HTR-8/SVneo (cell line): Measurements from ENCODE around the gene EED.

ENCODE experiments used
- DNase-seq: peaks from one replicate; pipeline ENCODE4 v3.0.0; 2011; ENCODE audit warnings: low spot score, mixed read lengths; ENCODE audit not compliant: insufficient read length
- FAIRE-seq: peaks from 2 replicates; lab custom pipeline; 2011; peaks lifted over from hg19 to GRCh38; lab: Jason Lieb, UNC

The EED gene

DNA sequence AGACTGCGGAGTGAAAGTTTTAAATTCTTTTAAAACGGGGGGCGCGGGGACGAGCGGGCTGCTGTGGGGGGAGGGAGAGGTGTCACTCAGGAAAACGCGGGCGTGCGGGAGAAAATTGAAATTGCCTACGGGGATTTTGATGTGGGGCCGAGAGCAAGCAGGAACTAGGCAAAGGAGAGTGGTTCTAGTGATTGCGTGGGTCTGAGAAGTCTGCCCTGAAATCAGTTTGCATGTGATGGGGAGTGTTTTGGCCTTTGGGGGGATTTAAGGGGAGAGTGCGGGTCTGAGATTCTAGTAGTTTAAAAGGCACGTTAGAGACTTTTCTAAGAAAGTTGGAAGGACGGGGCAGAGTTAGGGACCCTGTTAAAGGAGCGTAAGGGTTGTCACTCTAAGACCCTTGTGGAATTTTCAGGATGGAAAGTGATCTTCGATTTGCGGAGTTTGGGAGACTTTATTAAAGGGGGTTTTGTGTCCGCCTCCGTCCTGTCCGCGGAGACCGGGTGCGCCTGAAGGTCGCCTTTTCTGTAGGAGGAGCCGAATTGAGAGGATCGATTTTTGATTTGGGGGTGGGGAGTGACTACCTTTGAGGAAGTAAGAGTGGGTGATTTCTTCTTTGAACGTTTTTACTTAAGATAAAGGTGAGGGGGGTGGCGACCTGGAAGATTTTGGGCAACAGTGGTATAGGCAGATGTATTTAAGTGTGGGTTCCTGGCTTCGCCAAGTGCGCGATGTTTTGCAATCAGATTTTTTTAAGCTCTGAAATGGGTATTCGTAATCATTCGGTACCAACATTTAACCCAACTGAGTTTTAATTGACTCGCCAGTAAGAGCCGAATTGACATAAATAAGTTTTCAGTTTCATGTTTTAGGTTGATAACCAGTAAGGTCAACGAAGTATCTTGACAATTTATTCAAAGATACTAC lies 1.1 kb downstream of the EED start:
- DNase-seq (no peak), FAIRE-seq (no peak)

DNA sequence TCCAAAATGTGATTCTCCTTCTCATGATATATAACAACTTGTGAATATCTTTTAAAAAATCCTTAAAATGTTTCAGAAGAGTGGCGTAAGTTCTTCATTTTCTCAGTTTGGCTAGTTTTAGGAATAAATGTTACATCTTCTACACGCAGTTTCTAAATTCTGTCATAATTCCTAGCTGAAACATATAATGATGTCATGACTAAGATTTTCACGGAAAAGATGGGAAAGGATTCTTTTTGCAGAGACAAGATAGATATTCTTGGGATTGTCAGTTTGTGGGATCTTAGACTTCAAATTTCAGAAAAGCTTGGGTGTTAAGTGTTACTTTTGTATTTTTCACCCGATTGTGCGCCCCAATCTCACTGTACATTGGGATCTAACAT lies 1.7 kb downstream of the EED start:
- no peak for FAIRE-seq
- DNase-seq = no peak

DNA sequence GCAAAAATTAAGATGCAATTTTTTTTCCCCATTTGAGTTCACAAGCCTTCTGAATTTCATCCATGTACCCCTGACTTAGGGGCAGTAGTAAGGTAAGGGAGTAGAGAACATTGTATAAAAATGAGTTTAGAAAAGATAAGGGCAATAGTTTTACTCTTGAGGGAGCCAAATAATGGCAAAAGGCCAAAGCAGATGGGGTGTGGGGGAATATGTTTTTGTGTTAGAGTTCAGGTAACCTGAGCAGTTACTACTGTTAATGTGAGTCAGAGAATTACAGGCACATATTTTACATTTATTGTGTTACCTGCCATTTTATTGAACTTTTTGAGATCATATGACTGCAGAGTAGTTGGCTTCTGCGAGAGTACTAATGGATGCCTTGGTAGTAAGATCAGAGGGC lies 3.1 kb downstream of the EED start:
- FAIRE-seq (no peak), DNase-seq (no peak)

- no peak for FAIRE-seq
- no peak for DNase-seq
These were observed 4.1 kb downstream of the EED start for GRCh38 chr11:86248609-86249008.

DNA sequence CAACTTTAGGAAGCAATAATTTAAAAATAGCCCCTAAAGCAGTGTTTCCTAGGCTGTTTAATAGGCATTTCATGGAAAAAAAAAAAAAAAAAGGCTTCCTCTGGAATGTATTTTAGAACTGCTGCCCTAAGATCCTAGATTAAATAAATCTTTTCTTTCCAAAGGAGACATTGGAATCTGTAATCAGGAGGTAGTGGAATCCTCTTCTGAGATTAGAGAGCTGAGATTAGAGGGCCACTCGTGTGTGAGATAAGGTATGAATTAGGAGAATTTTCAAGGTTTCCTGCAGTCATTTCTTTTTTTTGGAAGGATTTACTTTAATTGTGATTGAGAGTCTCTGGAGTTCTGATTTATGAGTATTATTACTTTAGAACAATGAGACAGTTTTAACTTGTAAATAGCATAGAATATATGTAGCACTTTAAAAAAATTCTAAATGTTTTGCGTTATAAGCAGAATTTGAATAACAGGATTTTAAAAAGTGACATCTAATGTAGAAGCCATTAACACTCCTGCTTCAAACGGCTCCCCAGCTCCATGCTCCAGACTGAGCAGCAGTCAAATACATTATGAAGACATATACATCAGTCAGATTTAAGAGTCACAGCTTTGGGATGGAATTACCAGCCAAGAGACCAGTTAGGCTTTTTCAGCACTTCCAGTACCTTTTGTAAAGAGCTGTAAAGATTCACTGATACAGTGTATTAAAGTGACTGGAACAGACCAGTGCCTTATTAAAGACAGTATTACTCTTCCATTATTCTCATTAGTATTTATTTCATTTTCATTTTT lies 5.0 kb downstream of the EED start:
- FAIRE-seq (no peak), DNase-seq (no peak)

DNA sequence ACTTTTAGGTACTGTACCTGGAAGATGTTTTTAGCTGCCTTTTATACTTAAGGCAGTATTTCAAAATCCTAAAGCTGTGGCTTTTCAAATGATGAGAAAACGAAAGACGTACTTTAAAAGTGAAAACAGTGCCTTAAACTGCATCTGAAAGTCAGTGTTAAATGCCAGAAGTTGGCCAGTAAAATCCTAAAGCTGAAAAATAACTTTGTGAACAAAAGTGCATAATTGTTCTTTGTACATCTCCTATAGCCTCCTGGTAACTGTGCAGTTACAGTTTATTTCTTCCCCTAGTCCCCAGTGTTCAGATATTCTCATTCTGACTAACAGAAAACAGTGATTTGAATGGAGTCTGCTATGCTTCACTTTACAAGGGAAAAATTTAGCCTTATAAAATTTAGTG lies 6.8 kb downstream of the EED start:
- FAIRE-seq = no peak
- no peak for DNase-seq

- DNase-seq (no peak), FAIRE-seq (no peak)
These were observed 11.3 kb downstream of the EED start for GRCh38 chr11:86255896-86256295.

DNA sequence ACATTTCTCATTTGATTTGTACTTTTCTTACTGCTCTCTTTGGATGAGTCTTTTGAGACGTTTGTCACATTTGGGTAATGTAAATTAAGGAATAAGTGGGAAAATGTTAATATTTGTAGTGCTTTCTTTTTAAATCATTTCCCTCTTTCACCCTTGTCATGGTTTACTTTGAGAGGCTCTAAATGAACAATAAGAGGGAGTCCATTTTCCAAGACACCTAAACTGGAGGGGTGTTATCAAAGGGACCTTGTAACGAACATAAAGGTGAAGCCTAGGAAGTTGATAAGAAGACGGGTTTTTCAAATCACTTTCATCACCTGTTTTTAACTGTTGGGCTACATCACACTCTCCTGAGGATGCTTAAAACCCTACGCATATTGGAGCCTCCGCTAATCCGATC lies 12.1 kb downstream of the EED start:
- DNase-seq (no peak), FAIRE-seq (no peak)

- DNase-seq = no peak
- FAIRE-seq = no peak
These were observed 12.9 kb downstream of the EED start for GRCh38 chr11:86257446-86257845.

GRCh38 chr11:86259730-86260129 lies 15.2 kb downstream of the EED start:
- DNase-seq (no peak), FAIRE-seq (no peak)

DNA sequence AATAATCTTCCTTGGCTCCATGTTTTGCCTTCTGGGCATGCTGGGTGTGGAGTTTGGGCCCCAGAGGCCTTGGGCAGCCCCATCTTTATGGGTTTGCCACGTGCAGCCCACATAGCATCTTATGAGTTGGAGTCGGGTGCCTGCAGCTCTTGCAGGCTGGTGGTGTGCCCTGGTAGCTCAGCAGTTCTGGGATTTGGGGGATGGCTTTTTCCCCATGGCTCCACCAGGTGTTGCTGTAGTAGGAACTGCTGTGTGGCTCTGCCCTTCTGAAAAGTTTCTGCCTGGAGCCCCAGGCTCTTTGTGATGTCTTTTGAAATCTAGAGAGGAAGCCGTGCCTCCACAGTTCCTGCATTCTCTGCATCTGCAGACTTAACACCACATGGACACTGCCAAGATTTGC lies 16.8 kb downstream of the EED start:
- no peak for DNase-seq
- no peak for FAIRE-seq

DNA sequence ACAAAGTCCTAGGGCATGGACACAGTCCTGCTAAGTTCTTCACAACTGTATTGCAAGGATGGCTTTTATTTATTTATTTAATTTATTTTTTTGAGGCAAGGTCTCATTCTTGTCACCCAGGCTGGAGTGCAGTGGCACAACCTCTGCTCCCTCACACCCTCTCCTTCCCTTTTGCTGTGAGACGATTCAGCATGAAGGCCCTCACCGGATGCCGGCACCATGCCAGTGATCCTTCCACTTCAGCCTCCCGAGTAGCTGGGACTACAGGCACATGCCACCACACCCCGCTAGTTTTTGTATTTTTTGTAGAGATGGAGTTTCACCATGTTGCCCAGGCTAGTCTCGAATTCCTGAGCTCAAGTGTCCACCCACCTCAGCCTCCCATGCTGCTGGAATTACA lies 17.8 kb downstream of the EED start:
- FAIRE-seq (no peak), DNase-seq (no peak)

- DNase-seq (no peak), FAIRE-seq (no peak)
These were observed 20.1 kb downstream of the EED start for GRCh38 chr11:86264649-86265048.

DNA sequence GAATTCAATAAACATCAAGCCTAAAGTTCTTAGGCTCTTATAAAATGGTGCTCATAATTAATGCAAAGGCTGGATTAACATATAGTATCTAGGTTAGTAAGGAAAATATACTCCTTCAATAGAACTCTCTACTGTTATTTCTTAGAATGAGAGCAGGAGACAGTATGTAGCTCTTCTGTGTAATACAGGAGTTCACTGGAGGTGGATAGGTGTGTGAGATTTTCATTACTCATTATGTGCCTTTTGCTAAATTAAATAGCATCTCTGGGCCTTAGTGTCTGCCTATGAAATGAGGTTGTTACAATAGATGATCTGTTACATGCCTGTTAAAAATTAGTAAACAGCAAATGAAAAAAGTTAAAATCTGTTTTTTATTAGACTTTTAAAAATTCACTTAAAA lies 20.6 kb downstream of the EED start:
- DNase-seq = no peak
- no peak for FAIRE-seq

GRCh38 chr11:86269645-86270044 lies 25.1 kb downstream of the EED start:
- FAIRE-seq = no peak
- DNase-seq = no peak

DNA sequence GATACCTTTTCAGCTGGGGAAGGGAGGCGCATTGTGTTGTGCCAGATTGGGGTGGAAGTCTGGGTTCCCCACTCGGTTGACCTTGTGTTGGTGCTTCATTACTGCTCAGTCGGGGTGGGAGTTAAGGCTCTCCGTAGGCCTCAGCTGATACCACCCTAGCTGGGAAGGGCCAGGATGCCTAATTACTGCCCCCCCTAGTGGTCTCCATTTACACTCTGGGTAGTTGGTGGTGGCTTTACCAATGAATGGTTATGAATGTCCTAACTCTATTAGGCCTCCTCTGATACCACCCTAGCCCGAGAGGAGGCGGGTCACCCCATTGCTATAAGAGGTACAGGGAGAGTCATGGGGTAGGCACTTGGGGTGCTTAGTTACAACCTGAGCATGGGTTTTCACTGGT lies 29.9 kb downstream of the EED start:
- FAIRE-seq = no peak
- no peak for DNase-seq

DNA sequence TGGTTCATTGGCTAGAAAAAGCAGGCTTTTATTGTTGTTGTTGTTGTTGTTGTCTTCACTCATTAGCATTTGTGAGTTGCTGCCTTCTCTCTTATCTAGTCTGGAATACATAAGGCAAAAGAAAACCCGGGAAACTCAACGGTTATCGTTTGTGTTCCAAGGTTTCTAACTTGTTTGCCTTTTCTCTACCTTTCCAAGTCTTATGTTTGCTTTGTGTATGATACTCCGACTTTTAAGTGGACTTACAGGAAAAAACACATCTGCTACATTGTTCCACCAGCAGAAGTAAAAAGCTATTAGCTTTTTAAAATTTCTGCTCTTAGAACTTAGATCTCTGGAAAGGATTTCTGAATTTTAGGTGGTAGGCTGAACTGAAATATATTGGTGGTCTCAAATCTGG lies 30.4 kb downstream of the EED start:
- no peak for FAIRE-seq
- no peak for DNase-seq

DNA sequence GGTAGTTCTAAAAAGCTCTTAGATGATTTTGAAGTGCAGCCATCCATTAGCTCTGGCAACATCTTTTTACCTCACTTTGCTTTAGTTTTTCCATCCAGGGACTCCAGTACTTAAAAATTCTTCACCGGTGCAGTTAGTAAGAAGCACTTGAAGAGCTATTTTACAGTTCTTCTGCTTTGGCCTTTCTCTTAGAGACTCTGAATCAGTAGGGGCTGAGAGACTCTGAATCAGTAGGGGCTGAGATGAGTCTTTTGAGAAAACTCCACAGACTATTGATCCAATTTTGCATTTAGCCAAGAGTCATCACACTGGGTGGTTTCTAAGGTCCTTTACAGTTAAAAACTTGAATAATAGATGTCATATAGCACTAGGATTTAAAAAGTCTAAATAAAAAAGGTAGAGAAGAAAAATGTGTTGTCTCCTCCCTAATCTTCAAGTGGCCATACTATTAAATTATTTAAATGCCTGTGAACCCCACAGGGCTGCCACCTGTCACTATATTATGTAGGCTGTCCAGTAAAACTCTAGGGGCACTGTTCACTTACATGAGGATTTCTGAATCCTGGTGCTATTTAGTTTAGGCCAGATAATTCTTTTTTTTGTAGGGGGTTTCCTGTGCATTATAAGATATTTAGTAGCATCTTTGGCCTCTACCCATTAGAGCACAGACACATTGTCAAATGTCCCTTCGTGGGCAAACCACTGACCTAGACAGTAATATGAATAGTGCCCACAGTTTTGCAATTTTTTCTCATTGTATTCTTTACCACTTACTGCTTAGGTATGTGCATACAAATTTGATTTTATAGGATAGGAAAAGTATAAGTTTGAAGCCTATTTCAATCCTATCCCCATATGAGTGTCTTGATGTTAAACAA lies 31.2 kb downstream of the EED start:
- FAIRE-seq (no peak), DNase-seq (no peak)

DNA sequence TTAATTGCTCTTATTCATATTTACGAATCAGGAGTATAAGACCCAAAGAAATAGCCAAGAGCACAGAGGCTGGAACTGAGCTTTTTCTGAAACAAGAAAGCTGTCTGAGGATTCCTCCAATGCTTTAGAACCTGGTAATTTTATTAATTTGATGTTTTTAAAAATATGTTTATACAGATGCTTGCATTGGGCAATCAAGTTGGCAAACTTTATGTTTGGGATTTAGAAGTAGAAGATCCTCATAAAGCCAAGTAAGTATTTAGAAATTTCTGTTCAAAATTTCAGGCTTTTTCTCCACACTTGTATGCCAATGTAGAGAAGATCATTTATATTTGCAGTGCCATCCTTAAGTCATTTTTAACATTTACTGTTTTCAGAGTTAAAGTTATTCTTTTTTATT lies 33.2 kb downstream of the EED start:
- no peak for FAIRE-seq
- no peak for DNase-seq

- DNase-seq (no peak), FAIRE-seq (no peak)
These were observed 33.7 kb downstream of the EED start for GRCh38 chr11:86278226-86278625.

DNA sequence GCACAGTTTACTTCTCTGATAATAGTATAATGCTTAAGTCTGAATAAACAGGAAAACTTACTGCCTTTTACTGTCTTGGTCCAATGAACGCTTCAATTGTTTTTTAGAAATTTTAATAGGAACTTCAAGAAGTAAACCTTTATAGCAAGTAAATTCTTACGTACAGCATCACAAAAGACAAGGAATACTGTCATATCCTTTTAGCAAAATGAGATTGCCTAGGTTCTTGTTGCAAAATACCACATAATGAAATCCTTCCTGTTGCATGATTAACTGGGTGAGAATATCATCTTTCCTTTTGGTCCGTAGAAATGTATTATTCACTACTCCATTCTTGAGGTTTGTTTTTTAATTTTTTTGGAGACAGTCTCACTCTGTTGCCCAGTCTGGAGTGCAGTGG lies 35.2 kb downstream of the EED start:
- DNase-seq (no peak), FAIRE-seq (no peak)
